HCT116 (cell line): Measurements from ENCODE around the gene FKBP10.

Experiments used
- CTCF ChIP-seq, 3 experiments: fragments of 200-600 bp in 1 of 3; sonication (generic) in 1 of 3; IDR thresholded peaks in 2 of 3; conservative IDR thresholded peaks in 1 of 3; 2 replicates each; pipeline ENCODE4 v1.5.1; 2012 to 2017; ENCODE audit warnings: low read depth in 2 of 3, low read length in 2 of 3, antibody characterized with exemption in 1 of 3, borderline replicate concordance in 1 of 3, control low read depth in 1 of 3, mild to moderate bottlenecking in 1 of 3, mixed read lengths in 1 of 3, mixed run types in 1 of 3, moderate library complexity in 1 of 3; ENCODE audit not compliant: insufficient read depth in 1 of 3
- EGR1 ChIP-seq: IDR thresholded peaks from 2 replicates; pipeline ENCODE4 v1.6.1; 2012; ENCODE audit warnings: low read depth
- EZH2 ChIP-seq: fragments of 200-600 bp; sonication (generic); IDR thresholded peaks from 2 replicates; pipeline ENCODE4 v1.6.1; 2017; ENCODE audit warnings: antibody characterized with exemption, mixed run types
- EZH2phosphoT487 ChIP-seq: fragments of 200-600 bp; IDR thresholded peaks from 2 replicates; pipeline ENCODE4 v1.6.1; 2018; ENCODE audit warnings: antibody characterized with exemption, borderline replicate concordance
- JUND ChIP-seq: IDR thresholded peaks from 2 replicates; pipeline ENCODE4 v1.6.1; 2012
- MAX ChIP-seq: IDR thresholded peaks from 2 replicates; pipeline ENCODE4 v1.6.1; 2012
- POLR2A ChIP-seq: IDR thresholded peaks from 2 replicates; pipeline ENCODE4 v1.7.0; 2011; ENCODE audit warnings: borderline replicate concordance; ENCODE audit not compliant: insufficient read depth, insufficient read length; ENCODE audit errors: extremely low read depth
- POLR2AphosphoS5 ChIP-seq: IDR thresholded peaks from 2 replicates; pipeline ENCODE4 v1.6.1; 2011; ENCODE audit warnings: mild to moderate bottlenecking, low read depth, low read length, moderate library complexity
- RAD21 ChIP-seq: IDR thresholded peaks from 2 replicates; pipeline ENCODE4 v1.6.1; 2012; ENCODE audit warnings: low read depth, mild to moderate bottlenecking
- REST ChIP-seq: IDR thresholded peaks from 2 replicates; pipeline ENCODE4 v1.6.1; 2012; ENCODE audit warnings: low read depth
- SIN3A ChIP-seq: IDR thresholded peaks from 2 replicates; pipeline ENCODE4 v1.6.1; 2012; ENCODE audit warnings: low read depth
- SP1 ChIP-seq: IDR thresholded peaks from 2 replicates; pipeline ENCODE4 v1.6.1; 2012; ENCODE audit warnings: low read depth
- YY1 ChIP-seq: IDR thresholded peaks from 2 replicates; pipeline ENCODE4 v1.6.1; 2011; ENCODE audit warnings: low read length, low read depth, moderate library complexity, mild to moderate bottlenecking; ENCODE audit not compliant: insufficient replicate concordance; ENCODE audit errors: extremely low read depth
- ZFX ChIP-seq: fragments of 450-650 bp; IDR thresholded peaks from 2 replicates; pipeline ENCODE4 v1.6.1; 2017

GRCh38 chr17:41811549-41812380 lies 1.0 kb upstream of the FKBP10 start, which contains the start of gene P3H4:
- no peak for TF ChIP-seq EZH2phosphoT487
- no peak for TF ChIP-seq EZH2
- no peak for TF ChIP-seq YY1
- peak in 2 of 3 experiments; percentile 51 to 64; a peak in 4 of 6 replicates for TF ChIP-seq CTCF (IDR thresholded peaks at IDR 0.05 in 2 of 3, conservative IDR thresholded peaks at IDR 0.05 in 1 of 3; ENCODE audit: borderline replicate concordance in 1 of 3, insufficient read depth in 1 of 3, low read depth in 2 of 3, low read length in 2 of 3)
- no peak for TF ChIP-seq EGR1
- TF ChIP-seq ZFX = peak; percentile 96
- peak; percentile 92 for TF ChIP-seq MAX
- peak; percentile 66 for TF ChIP-seq POLR2AphosphoS5
- TF ChIP-seq SIN3A = no peak
- TF ChIP-seq REST = no peak
- no peak for TF ChIP-seq JUND
- peak; percentile 50 for TF ChIP-seq SP1
- peak; percentile 39 for TF ChIP-seq POLR2A
- no peak; the same call in 1 of the 2 replicates for TF ChIP-seq RAD21
